NK-92 (cell line): ENCODE data around the gene ZSCAN23.

ENCODE experiments used
- DNase-seq: peaks from one replicate; lab custom pipeline; 2025; ENCODE audit not compliant: unreplicated experiment; lab: John Stamatoyannopoulos, UW

The ZSCAN23 gene

GRCh38 chr6:28383235-28384142, 59.8 kb downstream of the ZSCAN23 start:
- no peak for DNase-seq
